ENCODE data around the gene ZFAND2B.

GRCh38 chr2:219165058-219165911 is 41.3 kb upstream of the ZFAND2B start:
- no peak for TF ChIP-seq TEAD4 (CRISPR knock-in tag; IDR thresholded peaks at IDR 0.05)
- no peak for TF ChIP-seq E2F1 (CRISPR knock-in tag; IDR thresholded peaks at IDR 0.05)
